CD14-positive monocyte (primary cell): Measurements from ENCODE around the gene RNF167. TPM values are rescaled to one million over a fixed set of nuclear protein-coding genes. Genes with fewer than 3 reads are reported as not detected.
"Not testable (repeated sequence)": the region's sequence is repeated elsewhere in the genome, so short reads cannot be mapped to it uniquely, and the experiment has no call there.

Experiments used
- DNase-seq, 3 donors: peaks; one replicate each; pipeline ENCODE4 v3.0.0-alpha.2; 2011 to 2022
- H2AFZ ChIP-seq: 2 replicates; pipeline ENCODE4 v1.6.0; 2012; ENCODE audit warnings: mild to moderate bottlenecking, low read depth, low read length, inconsistent platforms; ENCODE audit not compliant: insufficient read depth, poor library complexity, severe bottlenecking
- H3K27ac ChIP-seq, 2 donors: 1 replicate in 1 of 2; 2 replicates in 1 of 2; pipeline ENCODE4 v1.5.1; 2012 to 2013; ENCODE audit warnings: low read length in 2 of 2, control low read depth in 1 of 2, inconsistent platforms in 1 of 2, low read depth in 1 of 2, mild to moderate bottlenecking in 1 of 2
- H3K27me3 ChIP-seq, 2 donors: one replicate each; pipeline versions ENCODE4 v1.6.0 to v1.6.1; 2011 to 2013; ENCODE audit warnings: low read length in 2 of 2; ENCODE audit not compliant: control insufficient read depth in 2 of 2, insufficient read depth in 2 of 2
- H3K36me3 ChIP-seq, 2 donors: replicated peaks in 1 of 2; 1 replicate in 1 of 2; 2 replicates in 1 of 2; pipeline versions ENCODE4 v1.5.1 to v1.6.1; 2012 to 2013; ENCODE audit warnings: low read length in 2 of 2, control low read depth in 1 of 2, inconsistent platforms in 1 of 2, mild to moderate bottlenecking in 1 of 2; ENCODE audit not compliant: insufficient read depth in 2 of 2, control insufficient read depth in 1 of 2
- H3K4me1 ChIP-seq, 2 donors: 1 replicate in 1 of 2; 2 replicates in 1 of 2; pipeline versions ENCODE4 v1.5.1 to v1.6.1; 2012 to 2013; ENCODE audit warnings: low read length in 2 of 2, control low read depth in 1 of 2, inconsistent platforms in 1 of 2, mild to moderate bottlenecking in 1 of 2, moderate library complexity in 1 of 2; ENCODE audit not compliant: insufficient read depth in 2 of 2, control insufficient read depth in 1 of 2
- H3K4me2 ChIP-seq: replicated peaks from 2 replicates; pipeline ENCODE3; 2012; ENCODE audit warnings: low read length, moderate library complexity, mild to moderate bottlenecking; ENCODE audit not compliant: poor library complexity, severe bottlenecking; ENCODE audit errors: extremely low read depth
- H3K4me3 ChIP-seq, 3 experiments: fragments of 200-600 bp in 1 of 3; sonication (generic) in 1 of 3; replicated peaks in 1 of 3; 1 replicate in 2 of 3; 2 replicates in 1 of 3; pipeline ENCODE4 v1.5.1; 2011 to 2013; ENCODE audit warnings: low read length in 3 of 3, mild to moderate bottlenecking in 3 of 3, control low read depth in 2 of 3, low read depth in 2 of 3, inconsistent platforms in 1 of 3, moderate library complexity in 1 of 3
- H3K79me2 ChIP-seq: 2 replicates; pipeline ENCODE4 v1.6.0; 2012; ENCODE audit warnings: mild to moderate bottlenecking, control low read depth, inconsistent platforms, low read length, moderate library complexity; ENCODE audit not compliant: insufficient read depth
- H3K9ac ChIP-seq: 2 replicates; pipeline ENCODE4 v1.6.0; 2017; ENCODE audit warnings: low read length, mild to moderate bottlenecking; ENCODE audit not compliant: insufficient read depth, poor library complexity, severe bottlenecking
- H3K9me3 ChIP-seq, 2 donors: replicated peaks in 1 of 2; 1 replicate in 1 of 2; 2 replicates in 1 of 2; pipeline versions ENCODE4 v1.5.1 to v1.6.1; 2012 to 2013; ENCODE audit warnings: low read length in 2 of 2, control low read depth in 1 of 2; ENCODE audit not compliant: control insufficient read depth in 1 of 2, insufficient read depth in 1 of 2
- H4K20me1 ChIP-seq: 2 replicates; pipeline ENCODE4 v1.6.0; 2012; ENCODE audit warnings: mild to moderate bottlenecking, low read length, control low read depth, moderate library complexity; ENCODE audit not compliant: insufficient read depth
- H3K27ac Mint-ChIP-seq, 7 donors: one replicate each; pipeline ENCODE4 v1.8.0; 2020; ENCODE audit warnings: mild to moderate bottlenecking in 7 of 7, mixed read lengths in 7 of 7, moderate library complexity in 6 of 7, inconsistent platforms in 2 of 7
- H3K27me3 Mint-ChIP-seq, 3 donors: one replicate each; pipeline ENCODE4 v1.8.0; 2021 to 2022; ENCODE audit warnings: low read depth in 3 of 3, mild to moderate bottlenecking in 3 of 3, mixed read lengths in 3 of 3, moderate library complexity in 3 of 3, inconsistent platforms in 1 of 3
- H3K36me3 Mint-ChIP-seq, 2 donors: one replicate each; pipeline ENCODE4 v1.8.0; 2020; ENCODE audit warnings: mixed read lengths in 2 of 2, inconsistent platforms in 1 of 2, mild to moderate bottlenecking in 1 of 2
- H3K4me1 Mint-ChIP-seq: one replicate; pipeline ENCODE4 v1.8.0; 2020; ENCODE audit warnings: mild to moderate bottlenecking, mixed read lengths
- H3K4me3 Mint-ChIP-seq, 2 donors: one replicate each; pipeline ENCODE4 v1.8.0; 2020; ENCODE audit warnings: mild to moderate bottlenecking in 2 of 2, mixed read lengths in 2 of 2, moderate library complexity in 1 of 2
- H3K9me3 Mint-ChIP-seq, 7 donors: one replicate each; pipeline ENCODE4 v1.8.0; 2020 to 2022; ENCODE audit warnings: mixed read lengths in 7 of 7, mild to moderate bottlenecking in 6 of 7, moderate library complexity in 6 of 7, inconsistent platforms in 2 of 7
- CTCF ChIP-seq: fragments of 200-600 bp; IDR thresholded peaks from one replicate; pipeline ENCODE4 v1.8.0; 2022; ENCODE audit warnings: antibody characterized with exemption, mild to moderate bottlenecking
- WGBS: methylation state at CpG from one replicate; pipeline ENCODE4 v1.1.5; 2013; ENCODE audit warnings: missing lambda C conversion rate; ENCODE audit not compliant: insufficient coverage; 5-methylcytosine and 5-hydroxymethylcytosine counted together
- intact Hi-C, 2 donors: fragments of 100-400 bp; cut with micrococcal nuclease; formaldehyde crosslinking; loops; one replicate each; pipeline versions ENCODE4 v1.15.0 to v1.15.1; 2023
- polyA plus RNA-seq, 3 donors: library from polyadenylated mRNA; depleted of rRNA in 1 of 3; unstranded in 2 of 3; stranded (reverse) in 1 of 3; fragments of 300-500 nt in 2 of 3; fragments of >200 nt in 1 of 3; fragmentation: Illumina TruSeq in 2 of 3; gene quantifications; 1 replicate in 2 of 3; 2 replicates in 1 of 3; pipeline ENCODE4 v1.2.3, GENCODE V29; 2012 to 2021

RNF167 gene
- polyA plus RNA-seq, 3 donors: 17.2 to 105 (median 20.6) TPM

- H3K27me3 ChIP-seq: no peaks in the 10 kb centered on the region
- no peaks in the 10 kb centered on the region for H3K79me2 ChIP-seq
- H3K4me2 ChIP-seq: no peak overlapping the region
- no peak overlapping the region for H2AFZ ChIP-seq
- H3K27ac ChIP-seq: no peak overlapping the region
- no peak overlapping the region for H3K4me3 Mint-ChIP-seq
- no peaks in the 10 kb centered on the region for H3K36me3 Mint-ChIP-seq
- H3K4me1 Mint-ChIP-seq: no peaks in the 10 kb centered on the region
- H3K4me3 ChIP-seq: no peak overlapping the region
- no peaks in the 10 kb centered on the region for H3K9me3 ChIP-seq
- whole genome bisulfite sequencing: no CpG with 5 or more reads among the region's 1 CpG
- H3K4me1 ChIP-seq: peaks cover 4 to 7% of the 10 kb centered on the region in 2 donors
- no peak for TF ChIP-seq CTCF
- H3K36me3 ChIP-seq: no peaks in the 10 kb centered on the region
- H3K27ac Mint-ChIP-seq: no peak overlapping the region
- H4K20me1 ChIP-seq: no peaks in the 10 kb centered on the region
- intact Hi-C loops: loop anchor here in 1 of 2 donors (5.0 kb wide), 1 partner anchor 63 kb away; no protein-coding TSS in a partner anchor
- H3K9me3 Mint-ChIP-seq: no peaks in the 10 kb centered on the region
- no peak overlapping the region for H3K9ac ChIP-seq
- DNase-seq: no peak
- H3K27me3 Mint-ChIP-seq: peaks cover 0 to 8% (median 8%) of the 10 kb centered on the region in 3 donors
These were observed 26.1 kb upstream of the RNF167 start for GRCh38 chr17:4913994-4914393.

DNA sequence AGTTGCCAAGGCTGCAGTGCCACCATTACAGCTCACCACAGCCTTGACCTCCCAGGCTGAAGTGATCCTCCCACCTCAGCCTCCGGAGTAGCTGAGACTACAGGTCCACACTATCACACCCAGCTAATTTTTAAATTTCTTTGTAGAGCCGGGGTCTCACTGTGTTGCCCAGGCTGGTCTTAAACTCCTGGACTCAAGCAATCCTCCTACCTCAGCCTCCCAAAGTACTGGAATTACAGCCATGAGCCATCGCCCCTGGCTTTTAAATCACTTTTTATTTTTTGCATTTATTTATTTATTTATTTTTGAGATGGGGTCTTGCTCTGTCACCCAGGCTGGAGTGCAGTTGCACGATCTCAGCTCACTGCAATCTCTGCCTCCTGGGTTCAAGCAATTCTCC, 25.5 kb upstream of the RNF167 start:
- whole genome bisulfite sequencing: 95% methylated on average over 3 of the region's 4 CpGs
- not testable (repeated sequence) for H3K4me3 ChIP-seq, H3K4me1 Mint-ChIP-seq, H3K79me2 ChIP-seq, H3K27me3 Mint-ChIP-seq, H3K4me3 Mint-ChIP-seq, H3K27me3 ChIP-seq, H3K36me3 Mint-ChIP-seq, H2AFZ ChIP-seq, H3K9ac ChIP-seq, H3K36me3 ChIP-seq, H3K9me3 Mint-ChIP-seq, H3K4me2 ChIP-seq, H3K4me1 ChIP-seq, H3K27ac Mint-ChIP-seq, H3K27ac ChIP-seq, H4K20me1 ChIP-seq, H3K9me3 ChIP-seq, DNase-seq
- intact Hi-C loops: loop anchor here in 1 of 2 donors (5.0 kb wide), 1 partner anchor 63 kb away; no protein-coding TSS in a partner anchor
